ENCODE measurements around the gene CFAP251. TPM values are rescaled to one million over a fixed set of nuclear protein-coding genes. Genes with fewer than 3 reads are reported as not detected.
"Not testable (repeated sequence)": the region's sequence is repeated elsewhere in the genome, so short reads cannot be mapped to it uniquely, and the experiment has no call there.

The CFAP251 gene
- total RNA-seq, 1 donor from 2014 or later, result 0.91 TPM

DNA sequence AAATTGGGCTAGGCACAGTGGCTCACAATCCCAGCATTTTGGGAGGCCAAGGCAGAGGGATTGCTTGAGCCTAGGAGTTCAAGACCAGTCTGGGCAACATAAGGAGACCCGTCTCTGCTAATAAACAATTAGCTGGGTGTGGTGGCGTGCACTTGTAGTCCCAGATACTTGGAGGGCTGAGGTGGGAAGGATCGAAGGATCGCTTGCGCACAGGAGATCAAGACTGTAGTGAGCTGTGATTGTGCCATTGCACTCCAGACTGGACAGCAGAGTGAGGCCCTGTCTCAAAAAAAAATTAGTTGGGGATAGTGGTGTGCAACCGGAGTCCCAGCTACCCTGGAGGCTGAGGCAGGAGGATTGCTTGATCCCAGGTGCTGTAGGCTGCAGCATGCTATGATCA is 64.6 kb downstream of the CFAP251 start:
- Histone ChIP-seq H3K4me3 (no peak overlapping the region), H3K9me3 (replicated peaks) (no peaks in the 10 kb centered on the region), H3K27ac (replicated peaks) (no peak overlapping the region), H3K36me3 (no peaks in the 10 kb centered on the region), H3K4me1 (no peaks in the 10 kb centered on the region), H3K27me3 (ENCODE audit: low read depth) (no peaks in the 10 kb centered on the region)
- no peak for DNase-seq
- intact Hi-C loops (cut with micrococcal nuclease), result no loop called here
- TF ChIP-seq, protein P1, sequence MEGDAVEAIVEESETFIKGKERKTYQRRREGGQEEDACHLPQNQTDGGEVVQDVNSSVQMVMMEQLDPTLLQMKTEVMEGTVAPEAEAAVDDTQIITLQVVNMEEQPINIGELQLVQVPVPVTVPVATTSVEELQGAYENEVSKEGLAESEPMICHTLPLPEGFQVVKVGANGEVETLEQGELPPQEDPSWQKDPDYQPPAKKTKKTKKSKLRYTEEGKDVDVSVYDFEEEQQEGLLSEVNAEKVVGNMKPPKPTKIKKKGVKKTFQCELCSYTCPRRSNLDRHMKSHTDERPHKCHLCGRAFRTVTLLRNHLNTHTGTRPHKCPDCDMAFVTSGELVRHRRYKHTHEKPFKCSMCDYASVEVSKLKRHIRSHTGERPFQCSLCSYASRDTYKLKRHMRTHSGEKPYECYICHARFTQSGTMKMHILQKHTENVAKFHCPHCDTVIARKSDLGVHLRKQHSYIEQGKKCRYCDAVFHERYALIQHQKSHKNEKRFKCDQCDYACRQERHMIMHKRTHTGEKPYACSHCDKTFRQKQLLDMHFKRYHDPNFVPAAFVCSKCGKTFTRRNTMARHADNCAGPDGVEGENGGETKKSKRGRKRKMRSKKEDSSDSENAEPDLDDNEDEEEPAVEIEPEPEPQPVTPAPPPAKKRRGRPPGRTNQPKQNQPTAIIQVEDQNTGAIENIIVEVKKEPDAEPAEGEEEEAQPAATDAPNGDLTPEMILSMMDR (IDR thresholded peaks at IDR 0.05; ENCODE audit: borderline replicate concordance), result no peak

DNA sequence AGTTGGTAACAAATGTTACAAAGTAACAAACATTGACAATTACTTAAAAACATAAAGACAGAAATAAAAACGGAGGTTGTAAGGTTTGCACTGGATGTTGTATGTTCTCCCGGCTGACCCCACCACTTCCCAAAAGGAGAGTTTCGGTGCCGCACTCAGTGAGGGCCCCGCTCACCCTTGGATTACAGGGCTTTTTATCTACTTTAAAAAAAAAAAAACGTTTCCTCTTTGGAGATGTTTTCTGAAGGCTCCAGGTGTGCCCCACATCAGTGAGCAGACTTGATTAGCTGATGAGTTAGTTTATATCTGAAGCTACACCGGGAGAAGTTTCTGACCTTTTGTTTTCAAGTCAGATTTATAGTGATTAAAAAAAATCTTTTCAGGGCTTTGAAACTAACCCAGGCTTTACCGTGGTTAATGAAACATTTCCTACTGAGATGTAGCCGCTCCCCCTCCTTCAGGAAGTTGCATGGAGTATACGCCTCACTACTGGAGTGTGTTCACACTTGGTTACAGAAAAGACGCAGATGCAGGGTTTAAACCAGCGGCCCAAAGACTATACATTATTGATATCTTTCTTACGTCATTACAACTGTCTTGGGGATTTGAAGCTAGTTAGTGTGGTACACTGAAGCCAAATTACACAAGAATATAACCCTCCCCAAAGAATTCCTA is 65.3 kb downstream of the CFAP251 start:
- Histone ChIP-seq H3K36me3 (no peaks in the 10 kb centered on the region), H3K27me3 (ENCODE audit: low read depth) (no peaks in the 10 kb centered on the region), H3K27ac (replicated peaks) (no peak overlapping the region), H3K9me3 (replicated peaks) (no peaks in the 10 kb centered on the region), H3K4me1 (no peaks in the 10 kb centered on the region), H3K4me3 (no peak overlapping the region)
- TF ChIP-seq, protein P1 (IDR thresholded peaks at IDR 0.05; ENCODE audit: borderline replicate concordance), result no peak
- no peak for DNase-seq
- intact Hi-C loops (cut with micrococcal nuclease), result no loop called here

DNA sequence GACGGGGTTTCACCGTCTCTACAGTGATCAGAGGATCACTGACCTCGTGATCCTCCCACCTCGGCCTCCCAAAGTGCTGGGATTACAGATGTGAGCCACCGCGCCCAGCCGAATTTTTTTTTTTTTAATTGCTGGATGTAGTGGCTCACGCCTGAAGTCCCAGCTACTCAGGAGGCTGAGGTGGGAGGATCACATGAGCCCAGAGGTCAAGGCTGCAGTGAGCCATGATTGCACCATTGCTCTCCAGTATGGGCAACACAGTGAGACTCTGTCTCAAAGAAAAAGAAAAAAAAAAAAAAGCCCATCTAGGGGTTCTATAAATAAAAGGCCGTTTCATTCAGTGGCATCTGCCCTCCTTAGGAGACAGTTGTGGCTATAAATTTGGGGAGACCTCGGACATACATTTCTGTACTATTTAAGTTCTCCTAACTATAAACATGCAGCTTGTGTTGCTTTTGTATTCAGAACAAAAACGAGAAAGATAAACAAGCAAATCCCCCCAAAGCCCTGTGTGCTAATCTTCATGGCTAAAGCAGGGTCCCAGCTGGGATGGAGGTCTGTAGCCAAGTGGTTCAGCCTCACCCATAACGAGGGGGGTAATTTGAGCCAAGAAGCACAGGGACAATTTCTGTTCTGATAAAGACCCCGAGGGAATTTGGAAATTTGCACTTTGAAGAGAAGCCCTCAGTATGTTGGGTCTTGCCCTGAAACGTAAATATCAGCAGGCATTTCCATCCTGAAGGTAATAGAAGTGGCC is 68.3 kb downstream of the CFAP251 start:
- Histone ChIP-seq H3K36me3 (no peaks in the 10 kb centered on the region), H3K4me3 (no peak overlapping the region), H3K9me3 (replicated peaks) (no peaks in the 10 kb centered on the region), H3K4me1 (no peaks in the 10 kb centered on the region), H3K27me3 (ENCODE audit: low read depth) (no peaks in the 10 kb centered on the region), H3K27ac (replicated peaks) (no peak overlapping the region)
- intact Hi-C loops (cut with micrococcal nuclease), result no loop called here
- TF ChIP-seq, protein P1 (IDR thresholded peaks at IDR 0.05; ENCODE audit: borderline replicate concordance), result no peak
- no peak for DNase-seq

DNA sequence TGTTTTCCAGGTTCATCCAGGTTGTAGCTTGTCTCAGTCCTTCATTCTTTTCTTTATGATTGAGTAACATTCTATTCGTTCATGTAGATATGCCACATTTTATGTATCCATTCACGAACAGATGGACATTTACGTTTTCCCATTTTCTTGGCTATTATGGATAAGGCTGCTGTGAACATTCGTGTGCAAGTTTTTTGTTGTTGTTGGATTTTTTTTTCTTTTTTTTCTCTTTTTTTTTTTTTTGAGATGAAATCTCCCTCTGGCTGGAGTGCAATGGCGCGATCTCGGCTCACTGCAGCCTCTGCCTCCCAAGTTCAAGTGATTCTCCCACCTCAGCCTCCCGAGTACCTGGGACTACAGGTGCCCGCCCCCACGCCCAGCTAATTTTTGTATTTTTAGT is 70.1 kb downstream of the CFAP251 start:
- H3K27me3 ChIP-seq (ENCODE audit: low read depth); H3K9me3 ChIP-seq (replicated peaks); intact Hi-C loops (cut with micrococcal nuclease); DNase-seq; H3K36me3 ChIP-seq; H3K4me3 ChIP-seq; H3K27ac ChIP-seq (replicated peaks); H3K4me1 ChIP-seq: not testable (repeated sequence)

DNA sequence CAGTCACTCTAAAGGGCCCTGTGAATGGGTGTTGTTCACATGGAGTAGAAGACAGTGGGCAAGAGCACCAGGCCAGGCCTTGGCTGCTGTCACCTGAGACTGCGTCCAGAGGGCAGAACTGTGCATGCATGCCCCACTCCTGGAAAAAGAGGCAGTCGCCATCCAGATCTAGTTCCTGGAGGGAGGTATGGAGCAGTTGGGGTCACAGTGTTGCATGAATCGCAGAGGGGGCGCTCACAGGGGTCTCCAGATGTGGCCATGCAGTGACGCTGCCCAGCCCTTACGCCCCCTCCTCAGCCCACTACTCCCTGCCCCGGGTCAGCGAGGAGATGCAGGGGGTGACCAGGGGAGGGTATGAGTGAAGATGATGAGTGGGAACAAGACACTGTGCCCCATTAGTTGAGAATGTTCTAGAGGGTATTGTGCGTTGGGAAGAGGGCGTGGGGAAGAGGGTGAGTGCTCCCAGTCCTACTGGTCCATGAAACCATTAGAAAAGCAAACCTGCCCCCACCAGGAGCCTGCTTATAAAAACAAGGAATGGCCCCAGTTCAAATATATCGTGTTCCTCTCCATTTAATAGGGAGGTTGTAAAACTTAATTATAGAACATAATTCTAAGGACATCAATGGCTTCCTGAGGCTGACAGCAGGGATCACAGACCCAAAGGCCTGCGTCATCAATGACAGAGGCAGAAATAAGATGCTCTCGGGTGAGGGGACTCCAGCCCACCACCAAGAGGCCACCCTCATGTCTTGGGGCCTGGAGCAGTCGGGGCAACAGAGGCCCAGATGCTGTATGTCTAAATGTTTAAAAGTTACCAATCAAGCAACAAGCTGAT is 71.1 kb downstream of the CFAP251 start:
- no peaks in the 10 kb centered on the region for H3K27me3 ChIP-seq (ENCODE audit: low read depth)
- intact Hi-C loops (cut with micrococcal nuclease), result no loop called here
- no peak for DNase-seq
- TF ChIP-seq, protein P1 (IDR thresholded peaks at IDR 0.05; ENCODE audit: borderline replicate concordance), result no peak
- H3K9me3 ChIP-seq (replicated peaks), result no peaks in the 10 kb centered on the region
- no peak overlapping the region for H3K4me3 ChIP-seq
- no peaks in the 10 kb centered on the region for H3K36me3 ChIP-seq
- no peak overlapping the region for H3K27ac ChIP-seq (replicated peaks)
- no peaks in the 10 kb centered on the region for H3K4me1 ChIP-seq

Measured in left ventricle myocardium inferior (tissue), 1 donor.